Activated T-helper 1 cell treated with anti-CD3 and anti-CD28 coated beads, Interleukin-2, amount 50 U/mL, for 16 hours (primary cell): ENCODE measurements around the gene SCRT2.
"Not testable (repeated sequence)": the region's sequence is repeated elsewhere in the genome, so short reads cannot be mapped to it uniquely, and the experiment has no call there.

Experiments
- DNase-seq, 2 donors: peaks; one replicate each; pipeline ENCODE4 v3.0.0-alpha.2; 2020; ENCODE audit warnings: low read depth in 1 of 2, low spot score in 1 of 2

SCRT2 gene

GRCh38 chr20:653590-654416 is 21.8 kb downstream of the SCRT2 start:
- no peak for DNase-seq

GRCh38 chr20:653110-653589 is 22.5 kb downstream of the SCRT2 start, which contains the start of gene SRXN1:
Gene SRXN1 (minus strand): TSS chr20:653200. CDS start chr20:653185, 15 bp downstream.
- peak; percentile 61 to 78 for DNase-seq

- DNase-seq: no peak
Observed at GRCh38 chr20:652615-653109, 22.9 kb downstream of the SCRT2 start.

- DNase-seq: no peak
Observed at GRCh38 chr20:651713-652614, 23.6 kb downstream of the SCRT2 start.

- no peak for DNase-seq
Observed at GRCh38 chr20:650954-651353, 24.6 kb downstream of the SCRT2 start.

- no peak for DNase-seq
Observed at GRCh38 chr20:650281-650680, 25.3 kb downstream of the SCRT2 start.

- DNase-seq: no peak
Observed at GRCh38 chr20:647479-648019, 28.1 kb downstream of the SCRT2 start.

- no peak for DNase-seq
Observed at GRCh38 chr20:646868-647233, 28.8 kb downstream of the SCRT2 start.

GRCh38 chr20:646107-646867 is 29.3 kb downstream of the SCRT2 start:
- DNase-seq: no peak

GRCh38 chr20:645318-646106 is 30.1 kb downstream of the SCRT2 start:
- DNase-seq: peak; percentile 26 to 50

GRCh38 chr20:644692-645317 is 30.8 kb downstream of the SCRT2 start:
- DNase-seq: no peak

GRCh38 chr20:642398-643174 is 33.0 kb downstream of the SCRT2 start:
- DNase-seq: no peak

- DNase-seq: not testable (repeated sequence)
Observed at GRCh38 chr20:642013-642397, 33.6 kb downstream of the SCRT2 start.

- no peak for DNase-seq
Observed at GRCh38 chr20:641516-641875, 34.1 kb downstream of the SCRT2 start.

- no peak for DNase-seq
Observed at GRCh38 chr20:640674-641515, 34.7 kb downstream of the SCRT2 start.

GRCh38 chr20:638579-638978 is 37.0 kb downstream of the SCRT2 start:
- no peak for DNase-seq

GRCh38 chr20:637559-637958 is 38.0 kb downstream of the SCRT2 start:
- DNase-seq: no peak

- no peak for DNase-seq
Observed at GRCh38 chr20:635893-636338, 39.7 kb downstream of the SCRT2 start.
